Measurements from ENCODE around the gene ARHGAP19.

ARHGAP19 gene, protein sequence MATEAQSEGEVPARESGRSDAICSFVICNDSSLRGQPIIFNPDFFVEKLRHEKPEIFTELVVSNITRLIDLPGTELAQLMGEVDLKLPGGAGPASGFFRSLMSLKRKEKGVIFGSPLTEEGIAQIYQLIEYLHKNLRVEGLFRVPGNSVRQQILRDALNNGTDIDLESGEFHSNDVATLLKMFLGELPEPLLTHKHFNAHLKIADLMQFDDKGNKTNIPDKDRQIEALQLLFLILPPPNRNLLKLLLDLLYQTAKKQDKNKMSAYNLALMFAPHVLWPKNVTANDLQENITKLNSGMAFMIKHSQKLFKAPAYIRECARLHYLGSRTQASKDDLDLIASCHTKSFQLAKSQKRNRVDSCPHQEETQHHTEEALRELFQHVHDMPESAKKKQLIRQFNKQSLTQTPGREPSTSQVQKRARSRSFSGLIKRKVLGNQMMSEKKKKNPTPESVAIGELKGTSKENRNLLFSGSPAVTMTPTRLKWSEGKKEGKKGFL

DNA sequence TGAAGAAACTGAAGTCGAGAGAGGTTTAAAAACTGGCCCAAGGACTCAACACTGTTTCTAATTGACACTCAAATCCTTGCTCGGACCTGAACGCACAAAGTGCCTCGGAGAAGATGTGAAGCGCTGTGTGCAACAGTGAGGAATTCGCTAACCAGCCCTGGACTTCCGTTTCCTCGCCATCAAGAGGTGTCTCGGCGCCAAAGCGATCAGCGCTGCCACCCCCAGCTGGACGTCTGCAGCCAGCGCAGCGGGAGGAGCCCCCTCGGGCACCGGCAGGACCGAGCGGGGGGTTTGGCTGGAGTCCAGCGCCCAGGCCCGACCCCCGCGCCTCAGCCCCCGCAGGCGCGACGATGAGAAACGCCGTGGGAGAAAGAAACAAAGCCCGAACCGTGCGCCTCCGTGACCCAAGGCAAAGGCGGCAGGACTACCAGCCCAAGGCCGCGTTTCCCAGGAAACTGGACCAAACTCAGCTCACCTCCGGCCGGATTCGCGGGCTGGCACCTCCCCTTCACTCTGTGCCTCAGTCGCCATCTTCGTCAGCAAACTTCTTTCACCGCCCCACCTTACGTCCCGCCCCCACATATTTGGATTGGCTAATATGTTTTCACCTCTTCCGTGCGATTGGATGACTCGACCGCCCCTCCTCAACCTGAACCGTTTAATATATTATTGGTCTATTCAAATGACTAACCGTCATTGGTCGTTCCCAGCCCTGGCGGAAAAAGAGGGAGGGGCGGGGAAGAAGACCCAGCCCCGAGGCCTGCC, at the start of gene ARHGAP19:
Gene ARHGAP19 (minus strand): TSS at position 541 of the 765 bp plus-strand sequence. CDS start 10 bp downstream, at position 531.
- DNase-seq, result peak; percentile 97

DNA sequence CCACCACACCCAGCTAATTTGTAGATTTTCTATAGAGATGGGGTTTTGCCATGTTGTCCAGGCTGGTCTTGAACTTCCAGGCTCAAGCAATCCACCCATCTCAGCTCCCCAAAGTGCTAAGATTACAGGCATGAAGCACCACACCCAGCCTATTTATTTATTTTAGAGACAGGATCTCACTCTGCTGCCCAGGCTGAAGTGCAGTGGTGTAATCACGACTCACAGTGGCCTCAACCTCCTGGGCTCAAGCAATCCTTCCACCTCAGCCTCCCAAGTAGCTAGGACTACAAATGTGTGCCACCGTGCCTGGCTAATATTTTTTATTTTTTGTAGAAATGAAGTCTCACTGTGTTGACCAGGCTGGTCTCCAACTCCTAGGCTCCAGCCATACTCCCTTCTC, 49.0 kb upstream of the ARHGAP19 start:
- no peak for DNase-seq

DNA sequence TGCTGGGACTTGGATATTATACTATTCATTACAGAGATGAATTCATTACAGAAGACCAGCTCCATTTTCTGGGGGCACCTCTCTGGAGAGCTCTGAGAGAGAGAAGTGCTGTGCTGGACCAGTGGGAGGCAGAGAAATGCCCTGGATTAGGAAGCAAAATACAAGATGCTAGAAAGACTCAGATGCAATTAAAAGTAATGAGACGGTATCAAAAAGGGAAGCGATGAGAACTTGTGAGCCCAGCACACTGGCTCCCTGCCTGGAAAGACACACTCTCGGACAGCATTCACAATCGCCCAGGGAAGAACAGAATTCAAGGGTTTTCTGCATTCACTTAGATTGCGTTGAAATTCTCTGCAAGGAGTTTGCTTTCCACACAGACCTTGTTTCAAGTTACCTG, 45.6 kb upstream of the ARHGAP19 start:
- DNase-seq, result no peak

DNA sequence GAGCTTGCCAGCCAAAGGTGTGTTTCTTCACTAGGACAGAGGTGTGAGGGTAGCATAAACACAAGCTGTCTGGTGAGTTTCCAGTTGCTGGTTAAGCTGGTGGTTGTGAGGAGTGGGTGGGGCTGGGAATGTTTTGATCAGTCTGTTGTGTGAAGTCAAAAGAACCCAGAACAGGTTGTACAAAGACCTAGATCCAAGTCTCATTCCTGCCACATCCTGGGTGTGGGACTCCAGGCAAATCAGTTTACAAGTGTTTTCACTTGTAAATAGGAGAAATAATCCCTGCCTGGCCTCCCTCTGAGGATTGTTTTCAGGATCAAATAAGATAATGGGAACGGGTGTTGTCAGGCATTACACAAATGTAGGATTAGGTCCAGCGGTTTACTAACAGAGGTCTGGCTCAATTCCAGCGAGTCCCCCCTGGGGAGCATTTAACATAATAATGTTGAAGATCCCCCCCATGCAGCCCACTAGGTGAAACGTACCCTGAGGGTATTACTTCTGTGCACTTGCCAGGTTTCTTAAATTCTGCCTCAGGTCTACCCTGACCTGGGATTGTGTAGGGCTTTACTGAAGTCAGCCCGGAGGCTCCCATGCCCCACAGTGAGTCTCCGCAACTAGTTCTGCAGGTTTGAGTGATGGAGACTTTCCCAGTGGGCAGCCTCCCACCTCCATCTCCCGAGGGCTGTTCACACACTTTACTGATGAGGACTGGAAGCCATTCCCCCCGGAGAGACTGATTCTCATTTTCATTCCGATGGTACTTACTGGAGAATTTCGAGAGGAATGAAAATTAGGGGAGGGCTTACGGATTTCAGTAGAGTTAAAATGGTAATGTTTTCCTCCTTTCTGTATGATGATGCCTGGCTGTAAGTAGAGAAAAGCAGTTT, 44.8 kb upstream of the ARHGAP19 start:
- no peak for DNase-seq

DNA sequence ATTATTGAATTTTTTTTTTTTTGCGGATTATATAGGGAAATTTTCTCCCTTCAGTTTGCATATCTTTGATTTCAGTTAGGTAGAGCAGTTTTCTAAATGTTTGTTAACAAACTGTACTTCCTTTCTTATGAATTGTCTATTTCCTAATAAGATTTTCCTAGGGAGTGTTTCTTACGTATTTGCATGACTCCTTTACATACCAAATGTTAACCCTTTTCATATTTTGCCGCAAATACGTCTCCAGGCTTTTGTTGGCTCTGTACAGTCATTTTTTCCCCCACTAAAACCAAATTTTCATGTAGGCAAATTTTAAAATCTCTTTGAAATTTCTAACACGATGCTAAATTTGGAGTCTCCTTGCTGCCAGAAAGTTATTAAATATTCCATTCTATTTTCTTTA, 44.0 kb upstream of the ARHGAP19 start:
- DNase-seq, result no peak

DNA sequence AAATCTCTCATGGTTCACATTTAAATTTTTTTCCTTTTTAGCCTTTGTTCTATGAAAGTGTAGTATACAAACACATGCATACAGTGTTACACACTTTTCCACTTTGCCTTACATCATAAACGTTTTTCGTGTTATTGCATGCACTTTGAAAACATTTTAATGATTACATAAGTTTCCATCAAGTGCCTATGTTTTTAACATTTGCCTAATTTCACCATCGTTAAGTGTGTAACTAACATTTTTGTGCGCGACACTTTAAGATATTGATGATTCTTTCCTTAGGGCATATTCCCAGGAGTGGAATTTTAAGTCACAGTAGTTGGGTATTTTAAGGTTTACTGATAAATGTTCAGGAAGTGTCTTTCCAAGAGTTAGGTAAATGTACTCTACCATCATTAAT, 43.6 kb upstream of the ARHGAP19 start:
- no peak for DNase-seq

DNA sequence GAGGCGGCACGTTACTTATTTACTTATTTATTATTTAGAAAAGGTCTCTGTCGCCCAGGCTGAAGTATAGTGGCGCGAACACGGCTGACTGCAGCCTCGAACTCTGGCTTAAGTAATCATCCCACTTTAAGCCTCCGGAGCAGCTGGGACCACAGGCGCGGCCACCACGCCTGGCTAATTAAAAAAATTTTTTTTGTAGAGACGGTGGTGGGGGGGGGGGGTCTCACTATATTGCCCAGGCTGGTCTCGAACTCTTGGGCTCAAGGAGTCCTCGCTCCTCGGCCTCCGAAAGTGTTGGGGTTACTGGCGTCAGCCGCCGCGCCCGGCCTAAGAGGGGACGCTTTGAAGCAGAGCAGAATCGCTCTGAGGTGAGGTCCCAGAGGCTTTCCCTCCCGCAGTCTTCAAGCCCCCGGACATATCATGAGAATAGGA, 42.8 kb upstream of the ARHGAP19 start:
- no peak for DNase-seq

DNA sequence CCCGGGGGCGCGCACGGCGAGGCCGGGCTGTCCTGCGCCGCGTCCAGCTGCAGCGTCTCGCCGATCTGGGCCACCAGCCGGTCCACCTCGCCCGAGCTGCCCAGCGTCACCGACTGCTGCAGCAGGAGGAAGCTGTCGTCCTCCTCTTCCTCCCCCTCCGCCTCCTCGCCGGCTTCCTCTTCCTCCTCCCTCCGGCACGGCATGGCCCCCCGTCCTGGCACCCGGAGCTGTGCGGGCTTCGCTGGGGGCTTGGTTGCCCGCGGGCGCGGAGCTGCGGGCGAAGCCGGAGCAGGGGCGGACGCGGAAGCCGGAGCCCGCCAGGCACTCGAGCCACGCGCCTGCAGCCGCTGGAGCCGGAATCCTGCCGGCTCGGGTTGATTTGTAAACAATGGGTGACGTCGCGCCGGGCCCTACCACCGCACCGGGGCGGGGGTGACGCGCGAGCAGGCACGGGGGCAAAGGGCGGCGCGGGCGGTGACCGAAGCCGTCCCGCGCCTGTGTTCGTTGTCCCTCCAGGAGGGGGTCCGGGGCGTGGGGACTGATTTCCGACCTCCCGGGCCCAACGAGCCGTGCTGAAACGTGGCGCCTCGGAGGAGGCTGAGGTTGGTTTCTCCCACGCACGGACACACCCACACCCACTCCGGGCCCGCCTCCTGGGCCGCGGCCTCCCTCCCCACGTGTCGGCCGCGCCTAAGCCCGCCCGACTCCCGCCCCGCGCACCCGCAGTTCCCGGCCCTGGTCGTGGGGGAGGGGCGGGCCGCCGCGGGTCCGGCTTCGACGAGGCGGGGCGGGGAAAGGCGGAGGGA, 42.1 kb upstream of the ARHGAP19 start, which contains the start of gene FRAT2:
Gene FRAT2 (minus strand): TSS at position 360 of the 806 bp plus-strand sequence. CDS start 157 bp downstream, at position 203.
- peak; percentile 90 for DNase-seq

DNA sequence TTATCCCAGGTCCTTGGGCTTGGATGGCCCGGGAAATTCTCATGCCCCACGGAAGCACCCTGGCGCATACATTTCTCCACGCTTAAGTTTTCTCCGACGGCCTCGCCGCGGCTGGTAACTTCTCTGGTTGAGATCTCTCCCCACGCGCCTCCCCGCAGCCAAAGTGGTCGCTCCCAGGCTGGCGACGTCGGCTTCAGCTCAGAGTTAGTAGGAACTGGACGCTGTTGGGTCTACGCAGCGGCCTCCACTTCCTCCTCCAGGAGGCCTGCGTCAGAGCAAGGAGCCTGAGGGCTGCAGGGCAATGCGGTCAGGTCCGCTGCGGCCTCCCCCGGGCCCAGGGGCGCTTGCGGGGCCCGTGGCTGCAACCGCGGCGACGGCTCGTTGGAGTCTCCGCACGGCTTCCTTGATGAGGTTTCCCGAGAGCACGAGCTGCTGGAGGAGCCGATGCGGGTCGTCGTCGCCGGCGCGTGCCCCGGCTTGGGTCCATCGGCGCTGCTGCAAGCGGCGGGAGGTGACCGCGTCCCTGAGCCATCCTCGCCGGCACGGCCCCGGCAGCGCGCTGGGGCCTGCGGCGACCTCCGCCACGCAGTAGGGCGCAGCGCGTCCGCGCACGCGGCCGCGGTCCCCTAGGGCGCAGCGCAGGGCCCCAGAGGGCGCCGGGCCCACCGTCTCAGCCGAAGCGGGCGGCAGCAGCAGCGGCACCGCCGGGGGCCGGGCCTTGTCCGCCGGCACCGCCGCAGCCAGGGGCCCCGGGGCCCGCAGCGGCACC, 41.3 kb upstream of the ARHGAP19 start:
- DNase-seq, result peak; percentile 27

DNA sequence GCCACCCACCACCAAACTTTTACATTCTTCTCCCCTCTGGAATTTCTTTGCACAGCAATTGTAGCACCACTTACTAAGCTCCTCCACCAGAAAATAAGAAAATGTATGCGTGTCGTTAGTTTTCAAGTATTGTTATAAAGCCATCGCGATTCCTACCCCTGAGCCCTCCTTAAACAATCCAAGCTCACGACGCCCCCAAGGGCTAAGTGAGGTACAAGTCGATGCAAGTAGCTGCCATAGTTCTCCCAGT, 40.8 kb upstream of the ARHGAP19 start:
- DNase-seq, result no peak

DNA sequence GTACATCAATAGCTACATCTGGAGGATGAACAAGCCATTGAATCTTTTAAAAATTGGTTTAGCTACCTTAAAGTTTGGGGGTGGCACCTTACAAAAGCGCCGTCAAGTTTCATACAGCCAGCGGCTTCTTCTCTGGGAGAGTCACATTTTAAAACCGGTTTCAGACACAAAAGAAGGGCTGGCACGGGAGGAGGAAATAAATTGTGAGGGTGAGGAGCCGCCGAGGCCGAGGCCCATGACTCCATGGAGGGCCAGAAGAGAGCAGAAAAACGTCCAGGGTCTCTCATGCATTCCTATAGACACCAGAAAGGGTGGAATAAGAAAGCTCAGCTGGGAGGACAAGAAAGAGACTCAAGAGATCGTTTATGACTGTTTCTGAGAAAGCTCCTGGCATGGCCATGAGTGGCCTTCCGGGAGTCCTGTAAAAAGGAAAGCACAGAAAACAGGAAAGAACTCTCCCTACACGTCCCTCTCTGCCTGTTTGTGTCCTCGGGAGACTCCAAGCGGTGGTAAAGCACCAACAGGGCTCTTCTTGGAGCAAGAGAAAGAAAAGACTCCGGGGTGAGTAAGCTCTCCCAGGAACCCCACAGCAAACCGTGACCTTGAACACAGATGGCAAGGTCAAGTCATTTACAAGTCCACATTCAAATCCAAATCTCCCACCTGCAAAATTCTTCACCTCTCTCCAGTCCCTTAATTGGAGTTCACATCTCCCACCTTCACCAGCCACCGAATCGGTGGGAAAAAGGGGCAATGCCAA, 40.3 kb upstream of the ARHGAP19 start:
- no peak for DNase-seq

DNA sequence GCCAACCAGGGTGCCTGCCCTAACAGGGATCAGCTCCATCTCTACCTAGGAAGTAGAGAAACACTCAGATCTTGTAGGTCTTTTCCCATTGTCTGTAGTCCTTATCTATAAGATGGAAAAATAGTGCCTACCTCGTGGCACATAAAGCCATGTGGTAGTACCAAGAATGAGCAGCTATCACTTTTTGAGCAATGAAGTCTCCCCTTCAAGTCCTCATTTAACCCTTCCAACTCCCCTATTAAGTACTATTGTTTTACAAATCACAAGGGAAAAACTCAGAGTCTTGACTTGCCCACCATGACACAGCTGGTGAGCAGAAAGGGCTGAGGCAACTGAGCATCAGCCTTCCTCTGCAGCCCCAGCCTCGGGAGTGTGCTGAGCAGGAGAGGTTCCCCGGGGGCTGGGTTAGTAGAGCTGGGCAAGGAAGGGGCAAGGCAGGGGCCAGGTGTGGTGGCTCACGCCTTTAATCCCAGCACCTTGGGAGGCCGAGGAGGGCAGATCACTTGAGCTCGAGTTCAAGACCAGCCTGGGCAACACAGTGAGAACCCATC, 38.8 kb upstream of the ARHGAP19 start:
- DNase-seq, result no peak

DNA sequence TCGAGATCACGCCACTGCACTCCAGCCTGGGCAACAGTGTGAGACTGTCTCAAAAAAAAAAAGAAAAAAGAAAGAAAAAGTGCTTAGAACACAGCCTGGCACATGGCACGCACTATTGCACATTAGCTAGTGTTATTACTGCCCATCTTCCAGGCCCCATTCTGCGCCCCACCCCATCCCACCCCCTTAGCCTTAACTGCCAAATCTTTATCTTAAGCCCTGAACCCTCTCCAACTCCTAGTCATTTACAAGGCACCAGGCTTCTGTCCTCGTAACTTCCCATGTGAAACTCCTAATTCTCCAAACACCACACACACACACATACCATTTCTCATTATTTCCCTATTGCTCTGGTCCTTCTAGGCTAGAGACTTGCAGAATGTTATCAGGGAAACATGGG, 37.3 kb upstream of the ARHGAP19 start:
- DNase-seq, result no peak

DNA sequence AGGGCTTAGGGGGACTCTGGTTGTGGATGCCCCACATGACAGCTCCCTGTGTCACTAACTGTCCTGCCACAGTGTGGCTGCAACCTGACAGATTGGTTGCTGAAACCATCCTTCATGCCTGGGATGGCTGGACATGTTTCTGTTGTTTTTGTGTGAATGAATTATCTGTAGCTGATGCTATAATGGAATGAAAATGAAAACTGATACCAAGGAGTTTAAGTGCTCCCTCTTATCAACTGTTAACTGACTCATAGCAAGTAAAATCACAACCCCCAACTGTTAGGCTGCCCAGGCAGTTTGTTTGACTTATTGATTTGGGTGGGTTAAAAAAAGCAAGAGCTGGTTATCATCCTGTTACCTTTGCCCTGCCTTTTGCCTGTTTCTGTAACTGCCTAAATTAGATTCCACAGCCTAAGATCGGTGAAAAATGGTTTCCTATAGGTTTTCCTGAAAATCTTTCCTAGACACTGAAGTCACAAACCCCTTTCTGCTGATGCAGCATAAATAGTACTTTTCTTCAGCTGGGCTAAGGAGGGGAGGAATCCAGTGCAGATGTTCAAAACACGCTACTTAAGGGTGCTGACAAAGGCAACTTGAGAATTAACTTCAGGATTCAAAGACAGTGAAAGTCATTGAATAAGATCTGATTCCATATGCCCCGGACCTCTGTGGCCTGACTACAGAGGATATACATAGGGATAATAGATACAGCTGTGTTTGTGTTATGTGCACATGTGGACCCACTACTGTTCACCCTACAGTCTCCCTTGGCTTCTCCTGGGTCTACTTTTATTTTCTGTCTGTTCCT, 36.4 kb upstream of the ARHGAP19 start:
- DNase-seq, result no peak

DNA sequence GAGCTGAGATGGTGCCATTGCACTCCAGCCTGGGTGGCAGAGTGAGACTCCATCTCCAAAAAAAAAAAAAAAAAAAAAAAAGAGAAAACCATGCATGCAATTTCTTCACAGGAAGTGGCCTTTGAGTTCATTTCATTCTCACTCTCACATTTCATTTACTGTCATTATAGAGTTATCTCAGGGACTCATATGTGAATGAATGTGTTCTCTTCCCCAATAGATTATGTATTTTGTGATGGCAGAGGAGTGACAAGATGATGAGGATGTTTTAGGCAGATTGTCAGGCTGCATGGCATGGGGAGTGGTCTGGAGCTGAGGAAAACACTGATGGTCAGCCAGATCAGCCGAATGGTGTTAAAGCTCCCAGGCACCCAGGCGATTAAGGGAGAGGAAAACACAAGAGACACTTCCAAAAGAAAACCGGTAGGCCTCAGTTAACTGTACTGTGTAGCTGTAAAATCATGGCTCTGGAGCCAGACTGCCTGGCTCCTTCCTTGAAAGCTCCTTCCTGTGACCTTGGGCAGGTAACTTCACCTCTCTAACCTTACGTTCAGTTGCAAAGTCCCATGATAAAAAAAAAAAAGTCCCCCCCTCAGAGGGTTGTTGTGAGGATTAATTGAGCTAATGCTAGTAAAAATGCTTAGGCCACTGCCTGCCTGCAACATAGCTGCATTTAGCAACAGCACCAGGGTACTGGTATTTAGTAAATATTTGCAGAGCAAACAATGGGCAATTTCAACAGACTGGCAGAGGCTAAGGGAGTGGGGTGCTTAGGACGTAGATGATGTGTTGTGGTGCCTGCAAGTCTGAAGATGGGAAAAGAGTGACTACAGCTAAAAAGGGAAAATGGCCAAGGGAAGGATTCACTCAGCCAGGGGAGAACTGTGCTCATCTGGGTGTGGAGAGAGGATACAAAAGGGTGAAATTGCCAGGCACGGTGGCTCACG, 35.2 kb upstream of the ARHGAP19 start:
- DNase-seq, result no peak

DNA sequence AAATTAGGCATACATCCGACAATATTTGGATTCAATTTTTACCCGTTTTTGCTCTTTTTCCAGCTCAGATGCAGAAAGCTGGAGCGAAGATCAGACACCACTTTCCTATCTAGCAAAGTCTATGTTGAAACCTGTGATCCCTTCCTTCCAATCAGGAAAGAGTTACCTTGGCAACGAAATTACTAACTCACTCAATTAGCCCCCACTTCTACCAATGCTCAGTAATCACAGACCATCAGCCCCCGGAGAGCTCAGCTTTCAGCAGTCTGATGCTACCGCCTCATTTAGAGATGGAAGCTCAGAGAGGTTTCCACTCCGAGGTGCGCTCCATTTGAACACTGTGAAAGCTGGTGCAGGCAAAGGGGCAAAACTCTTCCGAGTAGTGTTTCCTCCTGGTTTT, 33.3 kb upstream of the ARHGAP19 start:
- no peak for DNase-seq

DNA sequence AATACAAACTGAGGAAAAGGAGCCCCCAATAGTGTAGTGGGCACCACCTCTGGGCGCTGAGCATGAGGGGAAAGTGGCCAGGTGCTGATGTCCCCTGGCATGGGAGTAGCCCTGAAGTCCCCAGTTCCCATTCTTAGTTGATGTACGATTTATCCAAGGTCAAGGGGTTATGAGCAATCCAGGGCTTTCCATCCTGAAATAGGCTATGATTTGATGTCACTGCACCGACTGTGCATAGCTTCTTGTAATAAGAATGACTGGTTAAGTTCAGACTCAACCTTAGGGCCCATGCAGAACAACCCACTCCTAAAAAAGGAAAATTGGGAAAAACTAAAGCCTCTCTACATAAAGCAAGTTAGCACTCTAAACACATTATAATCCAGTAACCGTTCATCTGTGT, 31.1 kb upstream of the ARHGAP19 start:
- DNase-seq, result no peak

DNA sequence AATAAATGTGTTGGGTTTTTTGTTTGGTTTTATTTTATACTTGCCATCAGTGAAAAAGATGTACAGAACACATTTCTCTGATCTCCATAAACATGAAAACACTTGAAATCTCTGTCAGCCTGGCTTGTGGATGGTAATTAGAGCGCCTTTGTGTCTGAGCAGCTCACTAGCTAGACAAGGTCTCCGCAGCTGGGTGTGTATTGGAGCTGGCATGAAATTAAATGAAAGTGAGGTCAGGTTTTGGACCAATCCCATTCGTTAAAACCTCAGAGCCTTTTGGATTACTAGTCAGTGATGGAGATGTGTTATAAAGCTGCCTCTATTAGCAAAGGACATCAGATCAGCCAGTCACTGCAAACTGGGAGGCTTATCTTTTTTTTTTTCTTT, 29.4 kb upstream of the ARHGAP19 start:
- no peak for DNase-seq

Measured in CD4-positive, alpha-beta T cell treated with Interleukin-10 for 1 hour (primary cell).